Neural cell (in vitro differentiated cells): ENCODE measurements around the gene MRPS22. TPM values are rescaled to one million over a fixed set of nuclear protein-coding genes. Genes with fewer than 3 reads are reported as not detected.

Experiments
- H2AFZ ChIP-seq: fragments of 200-600, 300-800 bp; sonication (generic), shearing (Covaris generic); 2 replicates; pipeline ENCODE4 v1.6.0; 2014; ENCODE audit warnings: low read depth, mild to moderate bottlenecking, antibody characterized with exemption, low read length, moderate library complexity
- H3F3A ChIP-seq: fragments of 200-600 bp; shearing (Covaris generic); 2 replicates; pipeline ENCODE4 v1.6.1; 2016; ENCODE audit warnings: mild to moderate bottlenecking, moderate library complexity, mixed read lengths, antibody characterized with exemption, low read length; ENCODE audit not compliant: insufficient read depth, poor library complexity, severe bottlenecking
- H3K27ac ChIP-seq: fragments of 200-600, 300-800 bp; sonication (generic), shearing (Covaris generic); 2 replicates; pipeline ENCODE4 v1.5.1; 2014; ENCODE audit warnings: mild to moderate bottlenecking, low read length, moderate library complexity
- H3K27me3 ChIP-seq: fragments of 300-800, 200-600 bp; sonication (generic), shearing (Covaris generic); 2 replicates; pipeline ENCODE4 v1.6.0; 2014; ENCODE audit warnings: mild to moderate bottlenecking, low read depth, low read length, moderate library complexity; ENCODE audit not compliant: insufficient read depth
- H3K36me3 ChIP-seq: fragments of 300-800, 200-600 bp; sonication (generic), shearing (Covaris generic); 2 replicates; pipeline ENCODE4 v1.5.1; 2014; ENCODE audit warnings: mild to moderate bottlenecking, antibody characterized with exemption, low read length, moderate library complexity; ENCODE audit not compliant: insufficient read depth
- H3K4me2 ChIP-seq: fragments of 300-800, 200-600 bp; sonication (generic), shearing (Covaris generic); 2 replicates; pipeline ENCODE4 v1.6.0; 2014; ENCODE audit warnings: mild to moderate bottlenecking, low read length
- H3K4me3 ChIP-seq: fragments of 300-800, 200-600 bp; sonication (generic), shearing (Covaris generic); 2 replicates; pipeline ENCODE4 v1.5.1; 2014; ENCODE audit warnings: mild to moderate bottlenecking, low read length, moderate library complexity
- H3K79me2 ChIP-seq: fragments of 200-600 bp; shearing (Covaris generic); replicated peaks from 2 replicates; pipeline ENCODE4 v1.6.0; 2014; ENCODE audit warnings: mild to moderate bottlenecking, low read length, moderate library complexity; ENCODE audit not compliant: insufficient read depth
- H3K9ac ChIP-seq: fragments of 300-800, 200-600 bp; sonication (generic), shearing (Covaris generic); 2 replicates; pipeline ENCODE4 v1.6.1; 2016; ENCODE audit warnings: mild to moderate bottlenecking, low read length, mixed read lengths
- H3K9me2 ChIP-seq: fragments of 200-600 bp; shearing (Covaris generic); 2 replicates; pipeline ENCODE4 v1.6.1; 2016; ENCODE audit warnings: mild to moderate bottlenecking, low read length, mixed read lengths; ENCODE audit not compliant: insufficient read depth
- H3K9me3 ChIP-seq: fragments of 200-600, 300-800 bp; sonication (generic), shearing (Covaris generic); 2 replicates; pipeline ENCODE4 v1.6.1; 2016; ENCODE audit warnings: mild to moderate bottlenecking, mixed run types, low read length, moderate library complexity, mixed read lengths
- H4K20me1 ChIP-seq: fragments of 200-600 bp; shearing (Covaris generic); 2 replicates; pipeline ENCODE4 v1.6.1; 2016; ENCODE audit warnings: mild to moderate bottlenecking, mixed run types; ENCODE audit not compliant: insufficient read depth
- EZH2 ChIP-seq: fragments of 200-600, 300-800 bp; shearing (Covaris generic), sonication (generic); IDR thresholded peaks from 2 replicates; pipeline ENCODE4 v1.6.1; 2014; ENCODE audit warnings: antibody characterized with exemption, low read length, borderline replicate concordance, mild to moderate bottlenecking; ENCODE audit not compliant: insufficient read depth, poor library complexity, severe bottlenecking
- MXI1 ChIP-seq: fragments of 450-650 bp; conservative IDR thresholded peaks from 2 replicates; pipeline ENCODE4 v1.6.1; 2014; ENCODE audit warnings: antibody characterized with exemption, mild to moderate bottlenecking; ENCODE audit not compliant: poor library complexity, severe bottlenecking
- POLR2AphosphoS5 ChIP-seq: IDR thresholded peaks from 2 replicates; pipeline ENCODE4 v1.6.1; 2012
- RAD21 ChIP-seq: fragments of 450-650 bp; conservative IDR thresholded peaks from 2 replicates; pipeline ENCODE4 v1.6.1; 2014; ENCODE audit warnings: antibody characterized with exemption, mild to moderate bottlenecking, moderate library complexity
- SMC3 ChIP-seq: fragments of 450-650 bp; conservative IDR thresholded peaks from 2 replicates; pipeline ENCODE4 v1.6.1; 2014; ENCODE audit warnings: antibody characterized with exemption, mild to moderate bottlenecking, moderate library complexity; ENCODE audit not compliant: poor library complexity
- TAF1 ChIP-seq: IDR thresholded peaks from 2 replicates; pipeline ENCODE4 v1.6.1; 2012; ENCODE audit warnings: low read depth
- polyA plus RNA-seq: library from polyadenylated mRNA; depleted of rRNA; stranded (reverse); fragments of >200 nt; gene quantifications from 2 replicates; pipeline ENCODE4 v1.2.3, GENCODE V29; 2014
- TF ChIP-seq, protein P1 (sequence below): fragments of 450-650 bp; IDR thresholded peaks from 2 replicates; pipeline ENCODE4 v1.5.1; 2014; ENCODE audit warnings: antibody characterized with exemption, mild to moderate bottlenecking, moderate library complexity; ENCODE audit not compliant: poor library complexity, severe bottlenecking

MRPS22 gene
- polyA plus RNA-seq, 1 donor from 2014 or later, result 80.7 TPM

DNA sequence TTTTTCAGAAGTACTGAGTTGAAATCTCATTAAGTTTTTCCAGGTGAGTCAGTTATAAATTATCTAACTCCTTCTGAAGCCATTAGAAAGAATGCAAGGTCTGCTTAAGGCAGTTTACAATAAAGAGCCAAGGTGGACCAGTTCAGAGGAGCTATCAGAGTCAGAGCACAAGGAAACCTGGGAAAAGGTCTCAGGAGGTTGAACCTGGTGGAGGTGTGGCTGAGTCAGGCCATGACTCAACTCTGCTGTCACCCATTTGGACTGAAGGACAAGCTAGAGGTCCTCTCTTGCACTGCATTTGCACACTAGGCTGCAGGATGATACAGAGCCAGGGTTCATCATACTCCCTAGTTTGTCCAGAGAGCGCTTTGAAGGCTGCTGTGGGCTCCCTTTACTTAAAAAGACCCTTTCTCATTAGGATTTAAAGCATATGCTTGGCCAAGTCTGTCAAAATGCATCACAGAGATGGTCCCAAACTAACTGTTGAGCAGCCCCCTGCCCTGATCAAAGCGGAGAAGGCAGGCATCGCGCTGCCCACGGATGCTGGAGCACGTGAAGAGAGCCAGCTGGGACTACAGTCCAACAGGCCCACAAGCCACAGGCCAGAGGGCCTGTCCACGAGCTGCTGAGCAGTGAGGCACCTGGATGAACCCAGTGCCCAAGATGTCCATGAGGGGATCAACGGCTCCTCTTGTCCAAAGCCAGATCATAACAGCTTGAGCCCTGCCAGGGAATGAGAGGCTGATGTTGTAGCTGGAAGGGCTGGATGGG lies 26.0 kb upstream of the MRPS22 start:
- no peak overlapping the region for H2AFZ ChIP-seq
- no peaks in the 10 kb centered on the region for H3K79me2 ChIP-seq
- no peaks in the 10 kb centered on the region for H4K20me1 ChIP-seq
- no peak overlapping the region for H3K9ac ChIP-seq
- H3K4me2 ChIP-seq, result no peak overlapping the region
- no peaks in the 10 kb centered on the region for H3K9me2 ChIP-seq
- no peaks in the 10 kb centered on the region for H3K36me3 ChIP-seq
- no peaks in the 10 kb centered on the region for H3K27me3 ChIP-seq
- H3F3A ChIP-seq, result no peaks in the 10 kb centered on the region
- no peak overlapping the region for H3K4me3 ChIP-seq
- H3K9me3 ChIP-seq, result no peaks in the 10 kb centered on the region
- H3K27ac ChIP-seq, result no peak overlapping the region
- no peak for TF ChIP-seq MXI1

DNA sequence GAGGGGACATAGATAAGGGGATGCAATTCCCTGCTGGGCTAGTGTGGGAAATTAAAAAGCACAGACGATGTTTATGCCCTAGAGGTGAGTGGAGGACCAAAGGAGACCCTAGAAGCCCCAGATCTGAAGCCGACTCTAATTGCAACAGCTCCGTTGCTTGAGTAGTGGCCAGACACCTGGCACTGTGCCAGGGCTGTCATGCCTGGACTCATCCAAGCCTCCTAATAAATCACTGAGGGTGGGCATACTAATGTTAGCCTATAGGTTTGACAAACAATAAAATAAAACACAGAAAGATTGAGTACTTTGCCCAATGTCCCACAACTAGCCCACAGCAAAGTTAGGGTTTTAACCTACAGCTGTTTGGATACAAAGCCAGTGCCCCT lies 25.4 kb upstream of the MRPS22 start:
- H3K9me2 ChIP-seq, result no peaks in the 10 kb centered on the region
- no peak overlapping the region for H3K27ac ChIP-seq
- no peak for TF ChIP-seq TAF1

DNA sequence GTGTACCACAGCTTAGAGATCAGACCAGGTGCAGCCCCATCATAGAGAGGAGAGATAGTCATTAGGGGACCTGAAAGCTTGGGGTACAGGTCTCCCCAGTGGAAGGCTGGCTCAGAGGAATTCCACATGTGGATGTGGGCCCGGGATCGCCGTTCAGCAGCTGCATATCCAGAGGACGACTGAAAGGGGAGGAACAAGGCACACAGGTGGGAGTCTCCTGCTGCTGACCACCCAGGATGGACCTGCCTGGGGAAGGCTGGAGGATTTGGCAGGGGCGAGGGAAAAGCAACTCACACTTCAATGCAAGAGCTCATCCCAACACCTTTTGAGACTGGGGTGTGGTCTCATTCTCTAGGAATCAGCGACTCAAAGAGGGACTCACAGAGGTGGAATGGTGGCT lies 25.0 kb upstream of the MRPS22 start:
- no peaks in the 10 kb centered on the region for H3F3A ChIP-seq
- H3K9ac ChIP-seq, result no peak overlapping the region
- H3K27me3 ChIP-seq, result no peaks in the 10 kb centered on the region
- no peaks in the 10 kb centered on the region for H3K79me2 ChIP-seq
- H3K4me3 ChIP-seq, result no peak overlapping the region
- no peak overlapping the region for H3K27ac ChIP-seq
- no peaks in the 10 kb centered on the region for H4K20me1 ChIP-seq
- H3K4me2 ChIP-seq, result no peak overlapping the region
- no peaks in the 10 kb centered on the region for H3K9me3 ChIP-seq
- H3K36me3 ChIP-seq, result no peaks in the 10 kb centered on the region
- TF ChIP-seq TAF1 (no peak), SMC3 (no peak), EZH2 (no peak), RAD21 (no peak), POLR2AphosphoS5 (no peak)
- TF ChIP-seq, protein P1, sequence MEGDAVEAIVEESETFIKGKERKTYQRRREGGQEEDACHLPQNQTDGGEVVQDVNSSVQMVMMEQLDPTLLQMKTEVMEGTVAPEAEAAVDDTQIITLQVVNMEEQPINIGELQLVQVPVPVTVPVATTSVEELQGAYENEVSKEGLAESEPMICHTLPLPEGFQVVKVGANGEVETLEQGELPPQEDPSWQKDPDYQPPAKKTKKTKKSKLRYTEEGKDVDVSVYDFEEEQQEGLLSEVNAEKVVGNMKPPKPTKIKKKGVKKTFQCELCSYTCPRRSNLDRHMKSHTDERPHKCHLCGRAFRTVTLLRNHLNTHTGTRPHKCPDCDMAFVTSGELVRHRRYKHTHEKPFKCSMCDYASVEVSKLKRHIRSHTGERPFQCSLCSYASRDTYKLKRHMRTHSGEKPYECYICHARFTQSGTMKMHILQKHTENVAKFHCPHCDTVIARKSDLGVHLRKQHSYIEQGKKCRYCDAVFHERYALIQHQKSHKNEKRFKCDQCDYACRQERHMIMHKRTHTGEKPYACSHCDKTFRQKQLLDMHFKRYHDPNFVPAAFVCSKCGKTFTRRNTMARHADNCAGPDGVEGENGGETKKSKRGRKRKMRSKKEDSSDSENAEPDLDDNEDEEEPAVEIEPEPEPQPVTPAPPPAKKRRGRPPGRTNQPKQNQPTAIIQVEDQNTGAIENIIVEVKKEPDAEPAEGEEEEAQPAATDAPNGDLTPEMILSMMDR, result no peak
- H3K9me2 ChIP-seq, result no peaks in the 10 kb centered on the region
- no peak overlapping the region for H2AFZ ChIP-seq

More for the DNA sequence above, 25.4 kb upstream of the MRPS22 start:
- Histone ChIP-seq H3F3A (no peaks in the 10 kb centered on the region), H2AFZ (no peak overlapping the region), H3K36me3 (no peaks in the 10 kb centered on the region), H3K27me3 (no peaks in the 10 kb centered on the region), H3K79me2 (no peaks in the 10 kb centered on the region), H3K4me2 (no peak overlapping the region), H4K20me1 (no peaks in the 10 kb centered on the region), H3K9me3 (no peaks in the 10 kb centered on the region), H3K9ac (no peak overlapping the region), H3K4me3 (no peak overlapping the region)
